GM12873 (cell line): ENCODE data around the gene HMCES.

Experiments used
- TF ChIP-seq, protein P1 (sequence below): IDR thresholded peaks from 2 replicates; pipeline ENCODE4 v1.5.1; 2012; ENCODE audit warnings: low read depth, mild to moderate bottlenecking, moderate library complexity, low read length, control low read depth; ENCODE audit not compliant: insufficient read depth; ENCODE audit errors: missing control alignments

Gene HMCES

DNA sequence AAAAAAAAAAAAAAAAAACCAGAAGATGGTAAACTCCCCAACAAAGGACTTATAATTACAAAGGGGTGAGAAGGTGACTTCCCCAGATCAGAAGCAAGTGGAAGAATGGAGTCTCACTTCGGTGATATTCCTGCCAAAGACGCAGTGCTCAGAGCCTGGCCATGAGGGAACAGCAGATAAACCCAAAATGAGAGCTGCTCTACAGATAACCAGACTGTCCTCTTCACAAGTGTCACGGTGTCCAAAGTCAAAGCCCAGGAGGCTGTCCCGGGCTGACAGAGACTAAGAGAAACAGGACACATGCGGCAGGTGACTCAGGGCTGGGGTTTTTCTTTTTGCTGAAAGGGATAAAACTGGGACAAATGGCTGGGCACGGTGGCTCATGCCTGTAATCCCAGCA lies 48.8 kb downstream of the HMCES start:
- TF ChIP-seq, protein P1, sequence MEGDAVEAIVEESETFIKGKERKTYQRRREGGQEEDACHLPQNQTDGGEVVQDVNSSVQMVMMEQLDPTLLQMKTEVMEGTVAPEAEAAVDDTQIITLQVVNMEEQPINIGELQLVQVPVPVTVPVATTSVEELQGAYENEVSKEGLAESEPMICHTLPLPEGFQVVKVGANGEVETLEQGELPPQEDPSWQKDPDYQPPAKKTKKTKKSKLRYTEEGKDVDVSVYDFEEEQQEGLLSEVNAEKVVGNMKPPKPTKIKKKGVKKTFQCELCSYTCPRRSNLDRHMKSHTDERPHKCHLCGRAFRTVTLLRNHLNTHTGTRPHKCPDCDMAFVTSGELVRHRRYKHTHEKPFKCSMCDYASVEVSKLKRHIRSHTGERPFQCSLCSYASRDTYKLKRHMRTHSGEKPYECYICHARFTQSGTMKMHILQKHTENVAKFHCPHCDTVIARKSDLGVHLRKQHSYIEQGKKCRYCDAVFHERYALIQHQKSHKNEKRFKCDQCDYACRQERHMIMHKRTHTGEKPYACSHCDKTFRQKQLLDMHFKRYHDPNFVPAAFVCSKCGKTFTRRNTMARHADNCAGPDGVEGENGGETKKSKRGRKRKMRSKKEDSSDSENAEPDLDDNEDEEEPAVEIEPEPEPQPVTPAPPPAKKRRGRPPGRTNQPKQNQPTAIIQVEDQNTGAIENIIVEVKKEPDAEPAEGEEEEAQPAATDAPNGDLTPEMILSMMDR, result no peak

DNA sequence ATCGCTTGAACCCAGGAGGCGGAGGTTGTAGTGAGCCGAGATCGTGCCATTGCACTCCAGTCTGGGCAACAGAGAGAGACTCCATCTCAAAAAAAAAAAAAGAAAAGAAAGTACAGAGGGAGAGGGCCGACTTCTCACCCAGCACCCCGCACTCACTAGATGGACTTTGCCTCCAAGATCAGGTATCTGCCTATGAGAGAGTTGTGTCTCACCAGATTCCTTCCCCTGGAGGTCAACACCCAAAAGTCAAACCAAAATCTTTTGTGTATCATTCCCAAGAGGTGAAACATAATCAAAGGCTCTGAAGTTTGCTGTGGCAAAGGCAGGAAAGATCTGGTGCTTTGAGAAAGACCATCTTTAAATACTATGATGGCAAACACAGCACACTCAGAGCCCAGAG lies 51.2 kb downstream of the HMCES start:
- TF ChIP-seq, protein P1, result no peak

DNA sequence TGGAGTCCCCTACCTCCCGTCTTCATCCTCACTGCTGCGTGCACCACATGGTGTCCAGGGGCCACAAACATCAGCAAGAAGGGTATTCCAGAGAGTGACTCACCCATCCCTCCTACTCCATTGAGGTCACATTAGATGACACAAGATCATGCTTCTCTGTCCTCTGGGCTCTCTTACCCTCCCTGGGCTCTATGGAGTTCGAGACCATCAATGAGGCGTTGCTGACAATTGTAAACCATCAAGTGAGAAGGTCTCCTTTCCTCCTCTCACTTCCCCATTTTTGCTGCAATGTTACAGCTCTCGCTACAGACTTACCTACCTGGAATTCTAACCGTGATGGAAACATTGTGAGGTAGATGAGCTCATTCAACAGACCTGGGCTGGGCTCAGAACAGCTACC lies 51.7 kb downstream of the HMCES start:
- TF ChIP-seq, protein P1, result no peak

DNA sequence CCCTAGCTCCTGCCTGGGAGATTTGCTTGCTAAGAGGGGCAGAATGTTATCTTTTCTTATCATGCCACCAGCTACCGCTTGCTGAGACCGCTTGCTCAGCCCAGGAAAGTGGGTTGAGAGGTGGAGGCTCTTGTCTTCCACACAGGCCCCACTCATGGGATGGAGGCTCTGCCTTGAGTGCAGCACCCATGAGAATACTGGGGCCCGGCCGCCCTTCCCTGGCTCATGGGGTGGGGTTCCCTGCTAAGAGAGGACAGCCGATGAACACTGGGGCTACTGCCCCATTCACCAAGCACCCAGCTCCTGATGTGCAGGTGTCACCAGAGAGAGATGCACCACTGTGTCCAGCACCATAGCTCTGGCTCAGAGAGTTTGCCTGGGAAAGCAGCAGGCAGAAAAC lies 55.2 kb downstream of the HMCES start:
- TF ChIP-seq, protein P1, result no peak

DNA sequence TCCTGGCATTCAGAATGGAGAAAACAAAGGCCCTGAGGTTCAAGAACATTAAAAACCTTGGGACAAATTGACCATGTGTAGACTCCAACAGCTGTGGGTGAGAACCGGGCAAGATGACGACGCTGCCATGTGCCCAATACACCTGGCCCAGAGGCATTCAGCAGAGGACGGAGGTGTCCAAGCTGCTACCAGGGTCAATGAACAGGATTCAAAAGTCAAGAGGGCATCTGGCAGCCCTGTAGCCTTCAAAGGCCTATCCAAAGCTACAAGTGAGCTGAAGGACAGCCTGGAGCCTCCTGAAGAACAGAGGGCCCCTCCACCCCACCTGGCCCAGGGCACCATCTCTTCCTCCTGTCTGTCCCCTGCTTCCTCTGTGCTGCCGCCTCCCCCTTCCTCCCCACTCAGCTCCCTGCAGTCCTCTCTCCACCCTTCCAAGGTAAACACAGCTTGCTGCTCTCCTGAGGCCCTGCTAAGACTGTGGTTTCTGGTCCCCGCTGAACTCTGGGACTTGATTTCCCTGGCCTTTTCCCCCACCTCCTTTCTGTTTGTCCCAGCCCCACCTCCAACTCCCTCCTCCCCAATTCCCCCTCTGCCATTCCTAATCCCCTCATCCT lies 57.5 kb downstream of the HMCES start:
- TF ChIP-seq, protein P1, result no peak

DNA sequence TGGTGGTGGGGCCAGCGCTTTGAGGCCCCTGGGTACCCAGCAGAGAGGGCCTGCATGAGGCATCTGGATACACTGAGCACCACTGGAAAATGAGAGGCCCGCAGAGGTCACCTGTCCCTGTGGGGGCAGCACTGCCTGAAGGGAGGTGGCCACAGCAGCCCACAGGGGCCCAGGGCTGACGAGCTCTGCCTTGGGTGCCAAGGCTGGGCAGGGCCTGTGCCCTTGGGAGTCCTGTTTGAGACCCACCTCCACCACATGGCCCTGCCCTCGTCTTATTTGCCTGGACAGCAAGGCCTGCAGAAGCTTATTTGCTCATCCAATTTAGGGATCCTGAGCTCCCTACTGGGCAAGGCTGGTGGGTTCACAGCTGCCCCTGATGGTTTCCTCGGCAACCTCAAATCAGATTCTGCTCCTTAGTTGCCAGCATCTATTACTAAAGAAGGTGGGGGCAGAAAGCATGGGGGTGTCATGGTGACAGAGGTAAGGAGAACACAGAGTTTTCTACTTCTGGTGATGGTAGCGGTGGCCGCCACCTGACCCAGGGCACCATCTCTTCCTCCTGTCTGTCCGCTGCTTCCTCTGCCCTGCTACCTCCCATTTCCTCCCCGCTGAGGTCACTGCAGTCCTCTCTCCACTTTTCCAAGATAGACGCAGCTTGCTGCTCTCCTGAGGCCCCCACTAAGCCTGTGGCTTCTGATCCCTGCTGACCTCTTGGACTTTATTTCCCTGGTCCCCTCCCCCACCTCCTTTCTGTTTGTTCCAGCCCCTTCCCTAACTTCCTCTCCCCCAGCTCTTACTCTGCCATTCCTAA lies 62.9 kb downstream of the HMCES start:
- TF ChIP-seq, protein P1, result no peak

DNA sequence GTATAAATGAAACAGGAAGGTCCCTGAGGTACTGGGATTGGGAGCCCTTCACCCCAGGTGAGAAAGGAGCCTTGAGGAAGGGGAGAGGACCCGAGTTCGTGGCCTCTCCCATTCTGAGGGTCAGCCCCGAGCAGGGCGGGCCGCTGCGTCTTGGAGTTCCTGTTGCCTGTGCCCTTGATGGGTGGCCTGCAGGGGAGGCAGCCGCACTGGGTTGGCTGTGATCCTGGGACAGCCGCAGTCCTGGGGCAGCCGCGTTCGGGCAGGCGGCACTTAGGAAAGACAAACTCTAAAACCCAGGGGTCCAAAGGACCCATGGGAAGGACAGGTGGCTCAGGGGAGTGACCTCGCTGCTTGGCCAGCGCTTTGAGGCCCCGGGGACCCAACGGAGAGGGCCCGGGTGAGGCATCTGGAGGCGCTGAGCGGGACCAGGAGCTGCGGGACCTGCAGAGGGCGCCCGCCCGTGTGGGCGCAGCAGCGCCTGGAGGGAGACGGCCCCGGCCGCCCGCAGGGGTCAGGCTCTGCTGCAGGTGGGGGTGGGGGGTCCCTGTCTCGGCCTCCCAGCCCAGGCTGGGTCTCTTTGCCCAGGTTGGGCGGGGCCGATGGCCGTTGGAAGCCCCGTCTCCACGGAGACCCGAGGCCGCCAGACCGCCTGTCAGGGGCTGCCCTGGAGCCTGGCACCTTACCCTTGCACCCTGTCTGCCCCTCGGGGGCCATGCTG lies 65.1 kb downstream of the HMCES start:
- TF ChIP-seq, protein P1, result peak; percentile 54
